Measurements from ENCODE around the gene RNF150.

GRCh38 chr4:141158219-141158618, 24.9 kb upstream of the RNF150 start:
- TF ChIP-seq CTCF (IDR thresholded peaks at IDR 0.05): peak; percentile 5 to 49 (median 16)
- TF ChIP-seq POLR2AphosphoS5 (IDR thresholded peaks at IDR 0.05): no peak

All from sigmoid colon (tissue), 4 donors.